PC-3 (cell line): Measurements from ENCODE around the gene UNC13A. TPM values are rescaled to one million over a fixed set of nuclear protein-coding genes. Genes with fewer than 3 reads are reported as not detected.

Experiments
- ATAC-seq: fragments of 200-7000 bp; cut with Tn5 transposase; 2 replicates; pipeline ENCODE4 v1.9.1; 2020; ENCODE audit warnings: mild to moderate bottlenecking, moderate library complexity
- BruUV-seq: library from RNA; stranded (reverse); fragments of 400-500 nt; replicated peaks from 2 replicates; lab custom pipeline; 2021; lab: Mats Ljungman, UMichigan
- CTCF ChIA-PET: fragments of 300-600 bp; sonication (Branson Sonifier 250); formaldehyde crosslinking; loops from one replicate; lab custom pipeline; 2022; ENCODE audit warnings: antibody characterized with exemption; lab: Charles Lee
- POLR2A ChIA-PET: fragments of 300-600 bp; sonication (Branson Sonifier 250); formaldehyde crosslinking; loops from one replicate; lab custom pipeline; 2022; ENCODE audit warnings: antibody characterized with exemption; ENCODE audit not compliant: unreplicated experiment; lab: Charles Lee
- DNase-seq: peaks from one replicate; pipeline ENCODE4 v3.0.0-alpha.2; 2015
- H2AFZ ChIP-seq: fragments of 300-600 bp; sonication (generic); 2 replicates; pipeline ENCODE4 v1.6.0; 2016; ENCODE audit warnings: antibody characterized with exemption, low read length
- H3F3A ChIP-seq: fragments of 300-600 bp; sonication (generic); one replicate; pipeline ENCODE4 v1.6.0; 2017; ENCODE audit warnings: antibody characterized with exemption, low read length, control low read depth, mild to moderate bottlenecking; ENCODE audit not compliant: unreplicated experiment
- H3K27ac ChIP-seq: fragments of 300-600 bp; sonication (generic); 2 replicates; pipeline ENCODE4 v1.5.1; 2016; ENCODE audit warnings: mild to moderate bottlenecking, low read length
- H3K27me3 ChIP-seq: fragments of 300-600 bp; sonication (generic); 2 replicates; pipeline ENCODE4 v1.6.1; 2016; ENCODE audit warnings: low read length, mixed read lengths
- H3K36me3 ChIP-seq: fragments of 300-600 bp; sonication (generic); 2 replicates; pipeline ENCODE4 v1.6.1; 2016; ENCODE audit warnings: low read depth, mixed run types, low read length, mixed read lengths
- H3K4me1 ChIP-seq: fragments of 300-600 bp; sonication (generic); 2 replicates; pipeline ENCODE4 v1.5.1; 2016; ENCODE audit warnings: low read length; ENCODE audit not compliant: insufficient read depth
- H3K4me2 ChIP-seq: fragments of 300-600 bp; sonication (generic); 2 replicates; pipeline ENCODE4 v1.6.0; 2016; ENCODE audit warnings: low read length
- H3K4me3 ChIP-seq: fragments of 300-600 bp; sonication (generic); 2 replicates; pipeline ENCODE4 v1.5.1; 2016; ENCODE audit warnings: mild to moderate bottlenecking, low read length, mixed read lengths
- H3K79me2 ChIP-seq: fragments of 300-600 bp; sonication (generic); 2 replicates; pipeline ENCODE4 v1.6.1; 2017; ENCODE audit warnings: low read length, mixed read lengths
- H3K9ac ChIP-seq: fragments of 300-600 bp; sonication (generic); 2 replicates; pipeline ENCODE4 v1.6.0; 2016; ENCODE audit warnings: mild to moderate bottlenecking, low read length
- H3K9me2 ChIP-seq: fragments of 300-600 bp; sonication (generic); replicated peaks from 2 replicates; pipeline ENCODE4 v1.6.1; 2016; ENCODE audit warnings: mixed run types, low read length, mixed read lengths
- H3K9me3 ChIP-seq: fragments of 300-600 bp; sonication (generic); 2 replicates; pipeline ENCODE4 v1.6.1; 2016; ENCODE audit warnings: low read length, mixed read lengths
- H4K20me1 ChIP-seq: fragments of 300-600 bp; sonication (generic); 2 replicates; pipeline ENCODE4 v1.6.1; 2016; ENCODE audit warnings: low read length, mixed read lengths
- CTCF ChIP-seq: fragments of 300-600 bp; sonication (generic); conservative IDR thresholded peaks from 2 replicates; pipeline ENCODE4 v1.5.1; 2017; ENCODE audit warnings: antibody characterized with exemption, low read depth, mild to moderate bottlenecking, low read length
- EZH2 ChIP-seq: fragments of 300-600 bp; sonication (generic); IDR thresholded peaks from one replicate; pipeline ENCODE4 v1.6.1; 2017; ENCODE audit warnings: antibody characterized with exemption, mild to moderate bottlenecking, low read length; ENCODE audit not compliant: unreplicated experiment
- EZH2phosphoT487 ChIP-seq: fragments of 300-600 bp; sonication (generic); IDR thresholded peaks from 2 replicates; pipeline ENCODE4 v1.6.1; 2018; ENCODE audit warnings: mild to moderate bottlenecking, antibody characterized with exemption, low read length, borderline replicate concordance
- intact Hi-C: fragments of 100-400 bp; cut with micrococcal nuclease; formaldehyde crosslinking; loops from 2 replicates; pipeline ENCODE4 v1.9.0; 2023
- total RNA-seq: library from RNA; depleted of rRNA; stranded (reverse); fragments of >200 nt; gene quantifications from 2 replicates; pipeline ENCODE4 v1.2.3, GENCODE V29; 2014

Gene UNC13A
- total RNA-seq, 1 experiment from 2014 or later: not detected

- Histone ChIP-seq H3K9me3 (no peaks in the 10 kb centered on the region), H3K4me1 (no peaks in the 10 kb centered on the region), H3K4me2 (peak overlapping the region; percentile 66), H3K36me3 (no peaks in the 10 kb centered on the region), H3K27me3 (no peaks in the 10 kb centered on the region), H4K20me1 (no peaks in the 10 kb centered on the region), H3K4me3 (no peak overlapping the region), H3F3A (no peaks in the 10 kb centered on the region), H3K9me2 (no peaks in the 10 kb centered on the region), H3K79me2 (no peaks in the 10 kb centered on the region), H3K9ac (no peak overlapping the region), H2AFZ (no peak overlapping the region), H3K27ac (no peak overlapping the region)
- POLR2A ChIA-PET: no interaction called here
- no peak for TF ChIP-seq EZH2phosphoT487
- TF ChIP-seq CTCF: no peak
- TF ChIP-seq EZH2: no peak
- CTCF ChIA-PET: no interaction called here
- DNase-seq (no peak), ATAC-seq (no peak)
- no TSS peak for BruUV-seq
- intact Hi-C loops: loop anchor here (5.0 kb wide), 1 partner anchor 225 kb away; no protein-coding TSS in a partner anchor
Measured at GRCh38 chr19:17616961-17617806, 71.0 kb downstream of the UNC13A start.

- Histone ChIP-seq H3K9me2 (no peaks in the 10 kb centered on the region), H3K9me3 (no peaks in the 10 kb centered on the region), H2AFZ (peak overlapping the region; percentile 55; the same call in 1 of the 2 replicates), H3K4me3 (peak overlapping the region; percentile 35; the same call in 1 of the 2 replicates), H4K20me1 (no peaks in the 10 kb centered on the region), H3K27ac (no peak overlapping the region), H3K4me2 (peak overlapping the region; percentile 66), H3F3A (no peaks in the 10 kb centered on the region), H3K36me3 (no peaks in the 10 kb centered on the region), H3K79me2 (no peaks in the 10 kb centered on the region), H3K27me3 (no peaks in the 10 kb centered on the region), H3K4me1 (no peaks in the 10 kb centered on the region), H3K9ac (no peak overlapping the region)
- ChIA-PET POLR2A (no interaction called here), CTCF (no interaction called here)
- no TSS peak for BruUV-seq
- DNase-seq (no peak), ATAC-seq (no peak)
- intact Hi-C loops: loop anchor here (5.0 kb wide), 1 partner anchor 226 kb away; no protein-coding TSS in a partner anchor
- TF ChIP-seq CTCF (no peak), EZH2phosphoT487 (no peak), EZH2 (no peak)
Measured at GRCh38 chr19:17616686-17616960, 71.5 kb downstream of the UNC13A start.
